Liver (tissue), 9 donors: Measurements from ENCODE around the gene MFRP. TPM values are rescaled to one million over a fixed set of nuclear protein-coding genes. Genes with fewer than 3 reads are reported as not detected.
A peak's percentile ranks its signal among the peaks of the same experiment; 100 is the strongest.

Source experiments
- DNase-seq: peaks from one replicate; pipeline ENCODE4 v3.0.0-alpha.2; 2017; ENCODE audit warnings: low spot score
- H3K27ac ChIP-seq, 2 donors: one replicate each; pipeline ENCODE4 v1.7.0; 2013; ENCODE audit warnings: inconsistent platforms in 2 of 2, low read length in 2 of 2, control low read depth in 1 of 2, low read depth in 1 of 2, mild to moderate bottlenecking in 1 of 2
- H3K27me3 ChIP-seq, 4 donors: one replicate each; pipeline versions ENCODE4 v1.6.1 to v1.7.0; 2013; ENCODE audit warnings: low read length in 3 of 4, inconsistent platforms in 1 of 4, mild to moderate bottlenecking in 1 of 4, moderate library complexity in 1 of 4; ENCODE audit not compliant: control insufficient read depth in 4 of 4, insufficient read depth in 4 of 4
- H3K36me3 ChIP-seq, 4 donors: one replicate each; pipeline versions ENCODE4 v1.6.1 to v1.7.0; 2013; ENCODE audit warnings: low read length in 3 of 4, mild to moderate bottlenecking in 3 of 4, low read depth in 1 of 4, moderate library complexity in 1 of 4; ENCODE audit not compliant: control insufficient read depth in 4 of 4, insufficient read depth in 3 of 4
- H3K4me1 ChIP-seq, 4 donors: one replicate each; pipeline versions ENCODE4 v1.6.1 to v1.7.0; 2013; ENCODE audit warnings: low read length in 3 of 4, mild to moderate bottlenecking in 3 of 4, moderate library complexity in 1 of 4; ENCODE audit not compliant: control insufficient read depth in 4 of 4, insufficient read depth in 4 of 4
- H3K4me3 ChIP-seq, 3 donors: one replicate each; pipeline versions ENCODE4 v1.6.1 to v1.7.0; 2013; ENCODE audit warnings: low read length in 3 of 3, control low read depth in 1 of 3, low read depth in 1 of 3, mild to moderate bottlenecking in 1 of 3
- H3K9ac ChIP-seq, 2 donors: one replicate each; pipeline ENCODE4 v1.7.0; 2013; ENCODE audit warnings: low read length in 2 of 2, mild to moderate bottlenecking in 2 of 2, moderate library complexity in 2 of 2, control low read depth in 1 of 2, low read depth in 1 of 2
- H3K9me3 ChIP-seq, 4 donors: one replicate each; pipeline versions ENCODE4 v1.6.1 to v1.7.0; 2013; ENCODE audit warnings: low read length in 3 of 4; ENCODE audit not compliant: control insufficient read depth in 4 of 4
- EGR1 ChIP-seq, 2 donors: IDR thresholded peaks; 2 replicates each; pipeline ENCODE4 v1.6.1; 2016 to 2018; ENCODE audit warnings: antibody characterized with exemption in 2 of 2, low read depth in 2 of 2
- FOXA1 ChIP-seq: IDR thresholded peaks from 2 replicates; pipeline ENCODE4 v1.6.1; 2016; ENCODE audit warnings: antibody characterized with exemption
- FOXA2 ChIP-seq: IDR thresholded peaks from 2 replicates; pipeline ENCODE4 v1.6.1; 2016; ENCODE audit warnings: antibody characterized with exemption
- GABPA ChIP-seq, 2 donors: IDR thresholded peaks in 1 of 2; conservative IDR thresholded peaks in 1 of 2; 2 replicates each; pipeline ENCODE4 v1.6.1; 2016; ENCODE audit warnings: antibody characterized with exemption in 2 of 2, mild to moderate bottlenecking in 1 of 2, moderate library complexity in 1 of 2
- HNF4A ChIP-seq, 2 donors: conservative IDR thresholded peaks; 2 replicates each; pipeline ENCODE4 v1.6.1; 2016; ENCODE audit warnings: antibody characterized with exemption in 2 of 2, mild to moderate bottlenecking in 2 of 2
- HNF4G ChIP-seq: IDR thresholded peaks from 2 replicates; pipeline ENCODE4 v1.6.1; 2016; ENCODE audit warnings: antibody characterized with exemption
- JUND ChIP-seq, 2 donors: IDR thresholded peaks; 2 replicates each; pipeline ENCODE4 v1.6.1; 2016; ENCODE audit warnings: antibody characterized with exemption in 2 of 2
- NR2F2 ChIP-seq: IDR thresholded peaks from 2 replicates; pipeline ENCODE4 v1.6.1; 2016; ENCODE audit warnings: antibody characterized with exemption
- RAD21 ChIP-seq, 2 donors: IDR thresholded peaks; 2 replicates each; pipeline ENCODE4 v1.6.1; 2016; ENCODE audit warnings: antibody characterized with exemption in 2 of 2, mild to moderate bottlenecking in 2 of 2
- RXRA ChIP-seq, 2 donors: IDR thresholded peaks; 2 replicates each; pipeline ENCODE4 v1.6.1; 2017 to 2018; ENCODE audit warnings: antibody characterized with exemption in 2 of 2, mild to moderate bottlenecking in 1 of 2
- SP1 ChIP-seq: IDR thresholded peaks from 2 replicates; pipeline ENCODE4 v1.6.1; 2018; ENCODE audit warnings: antibody characterized with exemption, mild to moderate bottlenecking
- TAF1 ChIP-seq: conservative IDR thresholded peaks from 2 replicates; pipeline ENCODE4 v1.6.1; 2016; ENCODE audit warnings: antibody characterized with exemption, mild to moderate bottlenecking
- WGBS: extraction: QIAGEN DNeasy Blood & Tissue Kit; methylation state at CpG from one replicate; pipeline ENCODE4 v1.1.7; 2013; 5-methylcytosine and 5-hydroxymethylcytosine counted together
- polyA plus RNA-seq, 2 donors: library from polyadenylated mRNA; stranded (reverse) in 1 of 2; unstranded in 1 of 2; fragments of 200-250 nt in 1 of 2; fragments of >200 nt in 1 of 2; fragmentation: Nextera tagmentation in 1 of 2; extraction: Ambion mirVana in 1 of 2; gene quantifications; one replicate each; pipeline versions ENCODE4 v1.2.1 to v1.2.3, GENCODE V29; 2013 to 2015
- total RNA-seq, 2 donors: library from RNA; depleted of rRNA; stranded (reverse); fragments of >200 nt; gene quantifications; one replicate each; pipeline ENCODE4 v1.2.3, GENCODE V29; 2014
- TF ChIP-seq, protein P1 (sequence below): IDR thresholded peaks from 2 replicates; pipeline ENCODE4 v1.6.1; 2016; ENCODE audit warnings: antibody characterized with exemption
- TF ChIP-seq, protein P2 (sequence below): IDR thresholded peaks from 2 replicates; pipeline ENCODE4 v1.6.1; 2016; ENCODE audit warnings: antibody characterized with exemption
- TF ChIP-seq, protein P3 (sequence below): IDR thresholded peaks from 2 replicates; pipeline ENCODE4 v1.6.1; 2016; ENCODE audit warnings: antibody characterized with exemption
- TF ChIP-seq, protein P4 (sequence below): IDR thresholded peaks from 2 replicates; pipeline ENCODE4 v1.6.1; 2016; ENCODE audit warnings: antibody characterized with exemption, mild to moderate bottlenecking
- TF ChIP-seq, protein P5 (sequence below): fragments of 150-350 bp; IDR thresholded peaks from 2 replicates; pipeline ENCODE4 v1.5.1; 2017; ENCODE audit warnings: improper control_type of control experiment, low read depth, low read length; ENCODE audit not compliant: missing input control
- donor health status: healthy.
- donor health status: healthy.
- donor health status: healthy.
- donor health status: healthy.
- donor health status: healthy.

Gene MFRP
- total and polyA plus RNA-seq, 4 donors: not detected

DNA sequence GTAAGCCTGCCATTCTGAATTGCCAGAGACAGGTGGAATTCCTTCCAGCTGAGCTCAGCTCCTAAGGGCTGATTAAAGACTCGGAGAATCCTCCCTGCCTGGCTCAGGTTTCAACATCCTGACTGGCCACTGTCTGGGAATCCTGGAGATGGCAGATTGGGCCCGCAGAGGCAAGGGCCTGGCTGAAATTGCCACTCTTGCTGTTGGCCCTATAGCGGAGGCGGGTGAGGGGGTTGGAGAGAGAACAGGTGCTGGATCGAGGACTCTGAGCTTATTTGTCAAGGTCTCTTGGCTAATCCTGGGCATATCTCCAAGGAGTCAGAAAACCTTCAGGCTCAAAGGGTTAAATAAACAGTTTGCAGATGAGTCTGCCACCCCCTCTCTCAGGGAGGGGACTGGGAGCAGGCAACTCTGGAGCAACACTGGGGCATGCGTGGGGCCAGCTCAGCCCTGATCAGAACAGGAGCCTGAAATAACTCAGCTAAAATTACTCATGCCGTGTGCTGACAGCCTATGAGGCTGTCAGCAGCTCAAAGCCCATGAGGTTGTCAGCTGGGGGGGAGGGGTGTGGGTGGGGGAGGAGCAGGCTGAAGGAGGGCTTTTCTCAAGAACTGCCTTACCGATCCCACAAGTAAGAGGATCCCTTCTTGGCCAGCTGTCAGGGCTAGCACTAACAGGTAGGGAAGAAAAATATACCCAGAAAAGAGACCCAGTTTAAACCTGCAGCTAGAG lies 14.7 kb upstream of the MFRP start (continued):
- TF ChIP-seq, protein P1, sequence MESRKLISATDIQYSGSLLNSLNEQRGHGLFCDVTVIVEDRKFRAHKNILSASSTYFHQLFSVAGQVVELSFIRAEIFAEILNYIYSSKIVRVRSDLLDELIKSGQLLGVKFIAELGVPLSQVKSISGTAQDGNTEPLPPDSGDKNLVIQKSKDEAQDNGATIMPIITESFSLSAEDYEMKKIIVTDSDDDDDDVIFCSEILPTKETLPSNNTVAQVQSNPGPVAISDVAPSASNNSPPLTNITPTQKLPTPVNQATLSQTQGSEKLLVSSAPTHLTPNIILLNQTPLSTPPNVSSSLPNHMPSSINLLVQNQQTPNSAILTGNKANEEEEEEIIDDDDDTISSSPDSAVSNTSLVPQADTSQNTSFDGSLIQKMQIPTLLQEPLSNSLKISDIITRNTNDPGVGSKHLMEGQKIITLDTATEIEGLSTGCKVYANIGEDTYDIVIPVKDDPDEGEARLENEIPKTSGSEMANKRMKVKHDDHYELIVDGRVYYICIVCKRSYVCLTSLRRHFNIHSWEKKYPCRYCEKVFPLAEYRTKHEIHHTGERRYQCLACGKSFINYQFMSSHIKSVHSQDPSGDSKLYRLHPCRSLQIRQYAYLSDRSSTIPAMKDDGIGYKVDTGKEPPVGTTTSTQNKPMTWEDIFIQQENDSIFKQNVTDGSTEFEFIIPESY: peak; percentile 70

DNA sequence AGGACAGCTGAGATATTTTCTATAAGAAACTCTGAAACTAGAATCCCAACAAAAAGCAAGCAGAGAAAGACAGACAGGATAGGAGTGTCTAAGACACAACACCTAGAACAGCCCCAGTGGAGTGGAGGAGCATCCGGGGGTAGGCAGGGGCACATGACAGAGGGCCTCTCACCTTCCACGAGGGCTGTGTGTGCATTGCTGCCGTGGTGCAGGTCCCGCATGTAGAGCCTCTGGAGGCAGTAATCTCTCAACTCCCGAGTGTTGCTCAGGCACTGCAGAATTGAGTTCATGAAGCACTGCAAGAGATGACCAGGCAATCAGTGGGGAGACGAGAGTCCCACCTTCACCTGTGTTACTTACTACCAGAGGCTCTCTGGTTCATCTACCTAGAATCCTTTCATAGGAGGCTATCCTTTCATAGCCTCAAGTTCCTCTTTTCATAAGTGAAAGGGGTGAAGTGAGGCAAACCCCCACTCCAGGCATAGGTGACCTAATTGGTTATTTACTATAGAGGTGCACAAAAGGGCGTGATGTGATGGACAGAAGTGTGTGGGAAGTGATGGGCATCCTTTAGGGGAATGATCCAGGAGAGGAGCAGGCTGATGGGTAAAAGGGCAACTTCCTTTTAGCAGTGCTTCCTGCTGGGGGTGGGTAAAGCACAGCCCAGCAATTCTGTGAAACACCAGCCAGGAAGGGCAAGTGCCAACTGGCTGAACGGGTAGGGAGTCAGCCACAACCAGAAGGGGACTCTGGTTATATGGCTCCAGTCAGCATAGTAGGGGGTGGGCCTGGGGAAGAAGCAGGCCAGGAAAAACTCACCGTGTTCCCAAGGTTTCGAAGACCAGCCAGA lies 13.1 kb upstream of the MFRP start:
- Histone ChIP-seq H3K4me3 (no peak overlapping the region), H3K9ac (no peak overlapping the region), H3K9me3 (no peaks in the 10 kb centered on the region), H3K4me1 (peaks cover 16 to 54% (median 37%) of the 10 kb centered on the region in 4 donors), H3K27me3 (no peaks in the 10 kb centered on the region), H3K36me3 (peaks cover 0 to 19% (median 11%) of the 10 kb centered on the region in 4 donors), H3K27ac (no peak overlapping the region)
- DNase-seq: no peak
- 82% methylated on average over 10 of the region's 10 CpGs for WGBS
- TF ChIP-seq FOXA1: no peak
- no peak for TF ChIP-seq HNF4G
- TF ChIP-seq, protein P2, sequence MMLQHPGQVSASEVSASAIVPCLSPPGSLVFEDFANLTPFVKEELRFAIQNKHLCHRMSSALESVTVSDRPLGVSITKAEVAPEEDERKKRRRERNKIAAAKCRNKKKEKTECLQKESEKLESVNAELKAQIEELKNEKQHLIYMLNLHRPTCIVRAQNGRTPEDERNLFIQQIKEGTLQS: no peak
- TF ChIP-seq, protein P3, sequence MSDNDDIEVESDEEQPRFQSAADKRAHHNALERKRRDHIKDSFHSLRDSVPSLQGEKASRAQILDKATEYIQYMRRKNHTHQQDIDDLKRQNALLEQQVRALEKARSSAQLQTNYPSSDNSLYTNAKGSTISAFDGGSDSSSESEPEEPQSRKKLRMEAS: no peak
- TF ChIP-seq, protein P4, sequence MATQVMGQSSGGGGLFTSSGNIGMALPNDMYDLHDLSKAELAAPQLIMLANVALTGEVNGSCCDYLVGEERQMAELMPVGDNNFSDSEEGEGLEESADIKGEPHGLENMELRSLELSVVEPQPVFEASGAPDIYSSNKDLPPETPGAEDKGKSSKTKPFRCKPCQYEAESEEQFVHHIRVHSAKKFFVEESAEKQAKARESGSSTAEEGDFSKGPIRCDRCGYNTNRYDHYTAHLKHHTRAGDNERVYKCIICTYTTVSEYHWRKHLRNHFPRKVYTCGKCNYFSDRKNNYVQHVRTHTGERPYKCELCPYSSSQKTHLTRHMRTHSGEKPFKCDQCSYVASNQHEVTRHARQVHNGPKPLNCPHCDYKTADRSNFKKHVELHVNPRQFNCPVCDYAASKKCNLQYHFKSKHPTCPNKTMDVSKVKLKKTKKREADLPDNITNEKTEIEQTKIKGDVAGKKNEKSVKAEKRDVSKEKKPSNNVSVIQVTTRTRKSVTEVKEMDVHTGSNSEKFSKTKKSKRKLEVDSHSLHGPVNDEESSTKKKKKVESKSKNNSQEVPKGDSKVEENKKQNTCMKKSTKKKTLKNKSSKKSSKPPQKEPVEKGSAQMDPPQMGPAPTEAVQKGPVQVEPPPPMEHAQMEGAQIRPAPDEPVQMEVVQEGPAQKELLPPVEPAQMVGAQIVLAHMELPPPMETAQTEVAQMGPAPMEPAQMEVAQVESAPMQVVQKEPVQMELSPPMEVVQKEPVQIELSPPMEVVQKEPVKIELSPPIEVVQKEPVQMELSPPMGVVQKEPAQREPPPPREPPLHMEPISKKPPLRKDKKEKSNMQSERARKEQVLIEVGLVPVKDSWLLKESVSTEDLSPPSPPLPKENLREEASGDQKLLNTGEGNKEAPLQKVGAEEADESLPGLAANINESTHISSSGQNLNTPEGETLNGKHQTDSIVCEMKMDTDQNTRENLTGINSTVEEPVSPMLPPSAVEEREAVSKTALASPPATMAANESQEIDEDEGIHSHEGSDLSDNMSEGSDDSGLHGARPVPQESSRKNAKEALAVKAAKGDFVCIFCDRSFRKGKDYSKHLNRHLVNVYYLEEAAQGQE: no peak
- no peak for TF ChIP-seq TAF1
- peak in 1 of 2 donors; percentile 6 for TF ChIP-seq RXRA (IDR thresholded peaks at IDR 0.05)
- TF ChIP-seq FOXA2: no peak

DNA sequence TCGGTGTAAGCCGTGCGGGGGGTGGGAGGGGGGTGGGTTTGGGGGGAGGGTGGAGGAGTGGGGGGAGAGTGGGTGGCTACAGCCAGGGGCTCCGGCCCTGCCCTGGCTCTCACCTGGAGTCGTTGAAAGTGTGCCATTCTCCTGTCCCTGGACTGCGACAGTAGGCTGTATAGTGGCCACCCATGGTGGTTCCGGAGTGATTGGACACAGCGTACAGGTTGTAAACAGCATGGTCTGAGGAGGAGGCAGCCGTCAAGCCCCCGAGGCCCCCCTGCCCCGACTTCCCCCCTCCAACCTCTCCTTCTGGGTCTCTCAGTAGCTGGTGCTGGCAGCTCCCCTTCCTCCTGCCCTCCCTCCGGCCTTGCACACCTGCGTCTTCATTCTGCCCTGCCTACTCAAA lies 10.6 kb upstream of the MFRP start:
- DNase-seq: no peak
- Histone ChIP-seq H3K36me3 (peaks cover 0 to 19% (median 11%) of the 10 kb centered on the region in 4 donors), H3K9ac (no peak overlapping the region), H3K27ac (no peak overlapping the region), H3K4me1 (peaks cover 8 to 46% (median 23%) of the 10 kb centered on the region in 4 donors), H3K27me3 (no peaks in the 10 kb centered on the region), H3K9me3 (no peaks in the 10 kb centered on the region), H3K4me3 (peak overlapping the region in 1 of 3 donors; percentile 44)
- 51% methylated on average over 13 of the region's 13 CpGs for WGBS
- TF ChIP-seq, protein P4: no peak
- TF ChIP-seq SP1: no peak
- TF ChIP-seq HNF4A (conservative IDR thresholded peaks at IDR 0.05): no peak
- no peak for TF ChIP-seq JUND (IDR thresholded peaks at IDR 0.05)
- no peak for TF ChIP-seq HNF4G
- TF ChIP-seq, protein P5, sequence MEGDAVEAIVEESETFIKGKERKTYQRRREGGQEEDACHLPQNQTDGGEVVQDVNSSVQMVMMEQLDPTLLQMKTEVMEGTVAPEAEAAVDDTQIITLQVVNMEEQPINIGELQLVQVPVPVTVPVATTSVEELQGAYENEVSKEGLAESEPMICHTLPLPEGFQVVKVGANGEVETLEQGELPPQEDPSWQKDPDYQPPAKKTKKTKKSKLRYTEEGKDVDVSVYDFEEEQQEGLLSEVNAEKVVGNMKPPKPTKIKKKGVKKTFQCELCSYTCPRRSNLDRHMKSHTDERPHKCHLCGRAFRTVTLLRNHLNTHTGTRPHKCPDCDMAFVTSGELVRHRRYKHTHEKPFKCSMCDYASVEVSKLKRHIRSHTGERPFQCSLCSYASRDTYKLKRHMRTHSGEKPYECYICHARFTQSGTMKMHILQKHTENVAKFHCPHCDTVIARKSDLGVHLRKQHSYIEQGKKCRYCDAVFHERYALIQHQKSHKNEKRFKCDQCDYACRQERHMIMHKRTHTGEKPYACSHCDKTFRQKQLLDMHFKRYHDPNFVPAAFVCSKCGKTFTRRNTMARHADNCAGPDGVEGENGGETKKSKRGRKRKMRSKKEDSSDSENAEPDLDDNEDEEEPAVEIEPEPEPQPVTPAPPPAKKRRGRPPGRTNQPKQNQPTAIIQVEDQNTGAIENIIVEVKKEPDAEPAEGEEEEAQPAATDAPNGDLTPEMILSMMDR: no peak
- no peak for TF ChIP-seq TAF1
- no peak for TF ChIP-seq GABPA (IDR thresholded peaks at IDR 0.05 in 1 of 2, conservative IDR thresholded peaks at IDR 0.05 in 1 of 2)
- TF ChIP-seq NR2F2: no peak
- no peak for TF ChIP-seq RAD21 (IDR thresholded peaks at IDR 0.05)
- no peak for TF ChIP-seq RXRA (IDR thresholded peaks at IDR 0.05)
- no peak for TF ChIP-seq EGR1 (IDR thresholded peaks at IDR 0.05; ENCODE audit: low read depth in 2 of 2)
